Femur (tissue), 1 donor: ENCODE measurements around the gene NCLN.
A peak's percentile ranks its signal among the peaks of the same experiment; 100 is the strongest.
"Not testable (repeated sequence)": the region's sequence is repeated elsewhere in the genome, so short reads cannot be mapped to it uniquely, and the experiment has no call there.

ENCODE experiments used
- DNase-seq: peaks from one replicate; pipeline ENCODE4 v3.0.0-alpha.2; 2017

Gene NCLN

GRCh38 chr19:3185461-3186159 lies at the start of gene NCLN:
Gene NCLN (plus strand): TSS chr19:3185930. CDS start chr19:3186031, 101 bp downstream.
- peak; percentile 97 for DNase-seq

GRCh38 chr19:3135961-3136683 lies 49.6 kb upstream of the NCLN start, which contains the start of gene GNA15:
Gene GNA15 (plus strand): TSS chr19:3136033. CDS start chr19:3136451, 418 bp downstream.
- DNase-seq = no peak

- DNase-seq = no peak
Measured at GRCh38 chr19:3136684-3137055, 49.1 kb upstream of the NCLN start.

GRCh38 chr19:3137119-3137518 lies 48.6 kb upstream of the NCLN start:
- no peak for DNase-seq

GRCh38 chr19:3138268-3138667 lies 47.5 kb upstream of the NCLN start:
- no peak for DNase-seq

- no peak for DNase-seq
Measured at GRCh38 chr19:3140667-3141038, 45.1 kb upstream of the NCLN start.

GRCh38 chr19:3142292-3142670 lies 43.4 kb upstream of the NCLN start:
- no peak for DNase-seq

GRCh38 chr19:3142781-3143337 lies 42.9 kb upstream of the NCLN start:
- DNase-seq = no peak

- no peak for DNase-seq
Measured at GRCh38 chr19:3145909-3146676, 39.6 kb upstream of the NCLN start.

GRCh38 chr19:3146677-3147100 lies 39.0 kb upstream of the NCLN start:
- DNase-seq = no peak

- DNase-seq = no peak
Measured at GRCh38 chr19:3148503-3148902, 37.2 kb upstream of the NCLN start.

GRCh38 chr19:3149089-3149488 lies 36.6 kb upstream of the NCLN start:
- no peak for DNase-seq

- DNase-seq = no peak
Measured at GRCh38 chr19:3149526-3150505, 35.9 kb upstream of the NCLN start.

GRCh38 chr19:3150739-3151329 lies 34.9 kb upstream of the NCLN start:
- DNase-seq = no peak

- no peak for DNase-seq
Measured at GRCh38 chr19:3151563-3152418, 33.9 kb upstream of the NCLN start.

- DNase-seq = no peak
Measured at GRCh38 chr19:3152419-3152780, 33.3 kb upstream of the NCLN start.

GRCh38 chr19:3153286-3154230 lies 32.2 kb upstream of the NCLN start:
- no peak for DNase-seq

- not testable (repeated sequence) for DNase-seq
Measured at GRCh38 chr19:3154447-3154846, 31.3 kb upstream of the NCLN start.

- peak; percentile 76 for DNase-seq
Measured at GRCh38 chr19:3154957-3155736, 30.6 kb upstream of the NCLN start.
